ENCODE results near the gene SSBP3.
"Not testable (repeated sequence)": the region's sequence is repeated elsewhere in the genome, so short reads cannot be mapped to it uniquely, and the experiment has no call there.

SSBP3 gene

GRCh38 chr1:54221113-54221834 is 184.9 kb downstream of the SSBP3 start:
- no peak for DNase-seq (ENCODE audit: low read depth)

GRCh38 chr1:54220004-54220811 is 186.0 kb downstream of the SSBP3 start:
- no peak for DNase-seq (ENCODE audit: low read depth)

- DNase-seq (ENCODE audit: low read depth): no peak
Observed at GRCh38 chr1:54219688-54220003, 186.5 kb downstream of the SSBP3 start.

GRCh38 chr1:54218883-54219687 is 187.1 kb downstream of the SSBP3 start:
- no peak for DNase-seq (ENCODE audit: low read depth)

- no peak for DNase-seq (ENCODE audit: low read depth)
Observed at GRCh38 chr1:54215523-54215922, 190.7 kb downstream of the SSBP3 start.

GRCh38 chr1:54212872-54213271 is 193.3 kb downstream of the SSBP3 start:
- no peak for DNase-seq (ENCODE audit: low read depth)

- DNase-seq (ENCODE audit: low read depth): not testable (repeated sequence)
Observed at GRCh38 chr1:54207896-54208295, 198.3 kb downstream of the SSBP3 start.

- no peak for DNase-seq (ENCODE audit: low read depth)
Observed at GRCh38 chr1:54207287-54207686, 198.9 kb downstream of the SSBP3 start.

GRCh38 chr1:54204199-54204598 is 202.0 kb downstream of the SSBP3 start:
- no peak for DNase-seq (ENCODE audit: low read depth)

- DNase-seq (ENCODE audit: low read depth): no peak
Observed at GRCh38 chr1:54200519-54200997, 205.6 kb downstream of the SSBP3 start.

- peak; percentile 82 for DNase-seq (ENCODE audit: low read depth)
Observed at GRCh38 chr1:54199765-54200518, 206.3 kb downstream of the SSBP3 start, which contains the start of the genes CYB5RL and MRPL37. Gene CYB5RL (minus strand): TSS chr1:54200030. CDS start chr1:54195616, 4,414 bp downstream. Gene MRPL37 (plus strand): TSS chr1:54200167. CDS start chr1:54200244, 77 bp downstream.

GRCh38 chr1:54199151-54199764 is 206.9 kb downstream of the SSBP3 start:
- DNase-seq (ENCODE audit: low read depth): no peak

GRCh38 chr1:54193453-54193852 is 212.7 kb downstream of the SSBP3 start:
- DNase-seq (ENCODE audit: low read depth): no peak

- DNase-seq (ENCODE audit: low read depth): no peak
Observed at GRCh38 chr1:54191525-54191924, 214.7 kb downstream of the SSBP3 start.

- DNase-seq (ENCODE audit: low read depth): no peak
Observed at GRCh38 chr1:54190526-54190925, 215.7 kb downstream of the SSBP3 start.

GRCh38 chr1:54188291-54188690 is 217.9 kb downstream of the SSBP3 start:
- DNase-seq (ENCODE audit: low read depth): no peak

GRCh38 chr1:54186056-54186455 is 220.1 kb downstream of the SSBP3 start:
- no peak for DNase-seq (ENCODE audit: low read depth)

GRCh38 chr1:54180701-54181360 is 225.4 kb downstream of the SSBP3 start:
- DNase-seq (ENCODE audit: low read depth): no peak

- DNase-seq (ENCODE audit: low read depth): no peak
Observed at GRCh38 chr1:54178296-54179070, 227.7 kb downstream of the SSBP3 start.

GRCh38 chr1:54177726-54178125 is 228.5 kb downstream of the SSBP3 start:
- DNase-seq (ENCODE audit: low read depth): no peak
